Hepatocyte (in vitro differentiated cells): ENCODE data around the gene GPRC5A. TPM values are rescaled to one million over a fixed set of nuclear protein-coding genes. Genes with fewer than 3 reads are reported as not detected.

Source experiments
- DNase-seq: peaks from one replicate; pipeline ENCODE4 v3.0.0-alpha.2; 2016; ENCODE audit warnings: low spot score
- H2AFZ ChIP-seq: fragments of 200-600 bp; sonication (generic); 2 replicates; pipeline ENCODE4 v1.6.0; 2016; ENCODE audit warnings: antibody characterized with exemption, mild to moderate bottlenecking
- H3K27ac ChIP-seq: fragments of 200-600 bp; sonication (generic); 2 replicates; pipeline ENCODE4 v1.5.1; 2016; ENCODE audit warnings: mild to moderate bottlenecking
- H3K27me3 ChIP-seq: fragments of 200-600 bp; sonication (generic); 2 replicates; pipeline ENCODE4 v1.6.1; 2016
- H3K36me3 ChIP-seq: fragments of 200-600 bp; sonication (generic); replicated peaks from 2 replicates; pipeline ENCODE4 v1.5.1; 2016; ENCODE audit warnings: low read depth; ENCODE audit not compliant: insufficient read depth
- H3K4me1 ChIP-seq: fragments of 200-600 bp; sonication (generic); 2 replicates; pipeline ENCODE4 v1.5.1; 2016; ENCODE audit warnings: mild to moderate bottlenecking, moderate library complexity; ENCODE audit not compliant: insufficient read depth
- H3K4me2 ChIP-seq: fragments of 200-600 bp; sonication (generic); 2 replicates; pipeline ENCODE4 v1.6.0; 2016
- H3K4me3 ChIP-seq: fragments of 200-600 bp; sonication (generic); 2 replicates; pipeline ENCODE4 v1.5.1; 2016; ENCODE audit warnings: mild to moderate bottlenecking
- H3K79me2 ChIP-seq: fragments of 200-600 bp; sonication (generic); 2 replicates; pipeline ENCODE4 v1.6.0; 2017; ENCODE audit warnings: mild to moderate bottlenecking
- H3K9me2 ChIP-seq: fragments of 200-600 bp; sonication (generic); replicated peaks from 2 replicates; pipeline ENCODE4 v1.6.0; 2017; ENCODE audit warnings: mild to moderate bottlenecking; ENCODE audit not compliant: insufficient read depth
- H3K9me3 ChIP-seq: fragments of 200-600 bp; sonication (generic); 2 replicates; pipeline ENCODE4 v1.5.1; 2016; ENCODE audit warnings: low read depth, mild to moderate bottlenecking
- H4K20me1 ChIP-seq: fragments of 200-600 bp; sonication (generic); 2 replicates; pipeline ENCODE4 v1.6.0; 2016; ENCODE audit warnings: mild to moderate bottlenecking; ENCODE audit not compliant: insufficient read depth, poor library complexity, severe bottlenecking
- EZH2 ChIP-seq: fragments of 200-600 bp; sonication (generic); IDR thresholded peaks from 2 replicates; pipeline ENCODE4 v1.6.1; 2016; ENCODE audit warnings: antibody characterized with exemption, mild to moderate bottlenecking, borderline replicate concordance
- EZH2phosphoT487 ChIP-seq: fragments of 200-600 bp; sonication (generic); IDR thresholded peaks from one replicate; pipeline ENCODE4 v1.6.1; 2018; ENCODE audit warnings: antibody characterized with exemption, mild to moderate bottlenecking, low read depth, moderate library complexity; ENCODE audit not compliant: unreplicated experiment, severe bottlenecking
- WGBS: methylation state at CpG from one replicate; pipeline ENCODE4 v1.1.6; 2016; ENCODE audit warnings: low lambda C conversion rate; ENCODE audit errors: missing lambda C conversion rate; 5-methylcytosine and 5-hydroxymethylcytosine counted together
- polyA plus RNA-seq: library from polyadenylated mRNA; unstranded; fragments of >200 nt; fragmentation: Nextera tagmentation; extraction: Ambion mirVana; gene quantifications from 2 replicates; pipeline ENCODE4 v1.2.1, GENCODE V29; 2016
- total RNA-seq: library from RNA; depleted of rRNA; stranded (reverse); fragments of >200 nt; gene quantifications from 2 replicates; pipeline ENCODE4 v1.2.3, GENCODE V29; 2014
- TF ChIP-seq, protein P1 (sequence below): fragments of 200-600 bp; sonication (generic); IDR thresholded peaks from 2 replicates; pipeline ENCODE4 v1.5.1; 2016; ENCODE audit warnings: antibody characterized with exemption, mild to moderate bottlenecking; ENCODE audit not compliant: poor library complexity

The GPRC5A gene
- total and polyA plus RNA-seq, 2 experiments from 2014 or later = 60.2 to 80.4 TPM

DNA sequence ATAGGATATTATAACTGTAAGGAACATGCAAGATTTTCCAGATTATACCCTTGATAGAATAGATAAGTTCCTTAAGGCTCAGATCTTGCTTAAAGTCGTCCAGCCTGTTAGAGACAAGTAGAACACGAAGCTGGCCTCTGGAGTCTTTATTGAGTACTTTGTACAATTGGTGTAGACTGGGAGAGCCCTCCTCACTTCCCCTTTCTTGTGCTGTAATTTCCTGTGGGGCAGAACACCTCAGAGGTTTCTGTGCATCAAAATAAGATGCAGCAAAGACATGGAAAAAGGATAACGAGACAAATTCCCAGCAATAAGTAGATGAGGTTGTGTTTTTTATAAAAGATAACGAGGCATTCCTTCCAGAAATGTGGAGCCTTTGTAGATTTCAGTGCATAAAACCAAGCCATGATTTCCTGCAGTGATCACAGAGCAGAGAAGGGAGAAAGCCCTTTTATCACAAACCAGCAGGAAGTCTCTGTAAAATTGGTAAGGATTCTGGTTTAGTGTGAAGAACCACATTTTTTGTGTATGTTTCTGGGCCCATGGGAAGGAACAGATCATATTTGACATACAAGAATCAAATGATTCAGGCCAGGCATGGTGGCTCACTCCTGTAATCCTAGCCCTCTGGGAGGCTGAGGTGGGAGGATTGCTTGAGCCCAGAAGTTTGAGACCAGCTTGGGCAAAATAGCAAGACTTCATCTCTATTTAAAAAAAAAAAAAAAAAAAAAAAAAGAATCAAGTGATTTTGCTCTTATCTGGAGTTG lies 18.0 kb downstream of the GPRC5A start:
- Histone ChIP-seq H3K4me3 (no peak overlapping the region), H3K36me3 (no peaks in the 10 kb centered on the region), H3K79me2 (peaks cover 16% of the 10 kb centered on the region), H3K27ac (peak overlapping the region; percentile 96), H3K9me3 (no peaks in the 10 kb centered on the region), H2AFZ (no peak overlapping the region), H3K9me2 (no peaks in the 10 kb centered on the region), H3K27me3 (no peaks in the 10 kb centered on the region), H4K20me1 (peaks cover 4% of the 10 kb centered on the region), H3K4me2 (peak overlapping the region; percentile 52), H3K4me1 (peaks cover 18% of the 10 kb centered on the region)
- no peak for DNase-seq
- no peak for TF ChIP-seq EZH2
- TF ChIP-seq, protein P1, sequence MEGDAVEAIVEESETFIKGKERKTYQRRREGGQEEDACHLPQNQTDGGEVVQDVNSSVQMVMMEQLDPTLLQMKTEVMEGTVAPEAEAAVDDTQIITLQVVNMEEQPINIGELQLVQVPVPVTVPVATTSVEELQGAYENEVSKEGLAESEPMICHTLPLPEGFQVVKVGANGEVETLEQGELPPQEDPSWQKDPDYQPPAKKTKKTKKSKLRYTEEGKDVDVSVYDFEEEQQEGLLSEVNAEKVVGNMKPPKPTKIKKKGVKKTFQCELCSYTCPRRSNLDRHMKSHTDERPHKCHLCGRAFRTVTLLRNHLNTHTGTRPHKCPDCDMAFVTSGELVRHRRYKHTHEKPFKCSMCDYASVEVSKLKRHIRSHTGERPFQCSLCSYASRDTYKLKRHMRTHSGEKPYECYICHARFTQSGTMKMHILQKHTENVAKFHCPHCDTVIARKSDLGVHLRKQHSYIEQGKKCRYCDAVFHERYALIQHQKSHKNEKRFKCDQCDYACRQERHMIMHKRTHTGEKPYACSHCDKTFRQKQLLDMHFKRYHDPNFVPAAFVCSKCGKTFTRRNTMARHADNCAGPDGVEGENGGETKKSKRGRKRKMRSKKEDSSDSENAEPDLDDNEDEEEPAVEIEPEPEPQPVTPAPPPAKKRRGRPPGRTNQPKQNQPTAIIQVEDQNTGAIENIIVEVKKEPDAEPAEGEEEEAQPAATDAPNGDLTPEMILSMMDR = no peak
- no peak for TF ChIP-seq EZH2phosphoT487
- 58% methylated on average over 4 of the region's 4 CpGs for WGBS

DNA sequence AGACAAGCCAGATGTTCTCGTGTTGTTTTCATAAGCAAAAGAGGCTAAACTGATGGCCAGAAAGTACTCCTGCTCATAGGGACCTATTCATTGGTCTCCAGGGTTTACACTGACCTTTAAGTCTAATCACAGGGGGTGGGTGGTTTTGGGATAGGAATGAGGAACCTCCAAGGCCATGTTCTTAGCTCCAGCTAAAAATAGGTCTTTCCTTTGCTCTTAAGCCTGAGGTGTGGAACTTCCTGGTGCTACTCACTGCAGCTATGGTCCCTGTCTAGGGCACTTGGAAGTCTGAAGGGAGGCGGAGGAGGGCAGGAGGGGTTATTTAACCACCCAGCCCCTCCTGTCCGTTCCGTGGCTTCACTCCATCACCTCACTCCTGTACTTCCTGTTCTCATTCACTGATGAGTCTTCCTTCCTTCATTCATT lies 18.6 kb downstream of the GPRC5A start:
- H3K9me3 ChIP-seq = no peaks in the 10 kb centered on the region
- no peak overlapping the region for H2AFZ ChIP-seq
- no peak for TF ChIP-seq EZH2
- TF ChIP-seq, protein P1 = no peak
- no peak for TF ChIP-seq EZH2phosphoT487
- peaks cover 4% of the 10 kb centered on the region for H4K20me1 ChIP-seq
- H3K4me1 ChIP-seq = peaks cover 18% of the 10 kb centered on the region
- no peak overlapping the region for H3K4me3 ChIP-seq
- no peaks in the 10 kb centered on the region for H3K27me3 ChIP-seq
- H3K27ac ChIP-seq = peak overlapping the region; percentile 96
- DNase-seq = peak; percentile 55
- no peaks in the 10 kb centered on the region for H3K9me2 ChIP-seq
- peak overlapping the region; percentile 52 for H3K4me2 ChIP-seq
- 51% methylated on average over 4 of the region's 4 CpGs for WGBS
- H3K36me3 ChIP-seq = no peaks in the 10 kb centered on the region
- peaks cover 16% of the 10 kb centered on the region for H3K79me2 ChIP-seq

DNA sequence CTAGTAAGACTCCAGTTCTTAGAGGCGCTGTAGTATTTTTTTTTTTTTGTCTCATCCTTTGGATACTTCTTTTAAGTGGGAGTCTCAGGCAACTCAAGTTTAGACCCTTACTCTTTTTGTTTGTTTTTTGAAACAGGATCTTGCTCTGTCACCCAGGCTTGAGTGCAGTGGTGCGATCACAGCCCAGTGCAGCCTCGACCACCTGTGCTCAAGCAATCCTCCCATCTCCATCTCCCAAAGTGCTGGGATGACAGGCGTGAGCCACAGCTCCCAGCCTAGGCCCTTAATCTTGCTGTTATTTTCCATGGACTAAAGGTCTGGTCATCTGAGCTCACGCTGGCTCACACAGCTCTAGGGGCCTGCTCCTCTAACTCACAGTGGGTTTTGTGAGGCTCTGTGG lies 21.3 kb downstream of the GPRC5A start:
- H3K79me2 ChIP-seq = peaks cover 4% of the 10 kb centered on the region
- WGBS = 92% methylated on average over 5 of the region's 5 CpGs
- H3K27me3 ChIP-seq = no peaks in the 10 kb centered on the region
- H3K27ac ChIP-seq = no peak overlapping the region
- no peak for DNase-seq
- H3K9me3 ChIP-seq = no peaks in the 10 kb centered on the region
- H3K4me1 ChIP-seq = peaks cover 18% of the 10 kb centered on the region
- no peak overlapping the region for H3K4me2 ChIP-seq
- peaks cover 4% of the 10 kb centered on the region for H4K20me1 ChIP-seq
- H3K36me3 ChIP-seq = no peaks in the 10 kb centered on the region
- no peak overlapping the region for H3K4me3 ChIP-seq
- H2AFZ ChIP-seq = no peak overlapping the region
- H3K9me2 ChIP-seq = no peaks in the 10 kb centered on the region
- TF ChIP-seq EZH2 = no peak
- TF ChIP-seq, protein P1 = no peak
- TF ChIP-seq EZH2phosphoT487 = no peak
